Activated T-helper 1 cell treated with Interleukin-2 at 50 U/mL for 16 hours (primary cell): ENCODE results near the gene SFXN2.

Experiments
- DNase-seq: peaks from one replicate; pipeline ENCODE4 v3.0.0-alpha.2; 2020; ENCODE audit warnings: low read depth

SFXN2 gene

DNA sequence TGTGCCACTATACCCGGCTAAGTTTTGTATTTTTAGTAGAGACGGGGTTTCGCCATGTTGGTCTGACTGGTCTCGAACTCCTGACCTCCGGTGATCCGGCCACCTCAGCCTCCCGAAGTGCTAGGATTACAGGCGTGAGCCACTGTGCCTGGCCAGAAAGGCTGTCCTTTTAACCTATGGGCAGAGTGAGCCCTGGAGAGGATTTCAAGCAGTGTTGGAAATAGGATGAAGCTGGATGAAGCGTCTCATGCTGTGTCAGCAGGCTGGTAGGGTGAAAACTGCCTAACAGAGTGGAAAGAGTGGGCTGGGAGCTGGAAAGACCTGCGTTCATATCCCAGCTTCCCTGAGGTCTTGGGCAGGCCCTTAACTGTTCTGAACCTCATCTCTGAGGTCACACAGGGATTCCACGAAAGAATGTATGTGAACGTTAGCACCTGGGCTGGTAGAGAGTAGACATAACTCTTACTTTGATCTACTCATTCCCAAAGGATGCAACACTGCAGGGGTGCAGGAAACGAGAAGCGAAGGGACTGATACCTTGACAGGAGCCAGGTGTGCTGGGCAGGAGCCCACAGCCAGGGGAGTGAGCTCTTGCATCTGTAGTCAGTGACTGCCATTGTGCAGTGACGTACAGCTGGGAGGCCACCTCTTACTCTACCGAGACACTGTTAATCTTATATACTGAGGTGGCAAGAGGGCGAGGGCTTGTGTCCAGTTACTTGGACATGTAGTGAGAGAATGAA lies 63.4 kb downstream of the SFXN2 start:
- no peak for DNase-seq

DNA sequence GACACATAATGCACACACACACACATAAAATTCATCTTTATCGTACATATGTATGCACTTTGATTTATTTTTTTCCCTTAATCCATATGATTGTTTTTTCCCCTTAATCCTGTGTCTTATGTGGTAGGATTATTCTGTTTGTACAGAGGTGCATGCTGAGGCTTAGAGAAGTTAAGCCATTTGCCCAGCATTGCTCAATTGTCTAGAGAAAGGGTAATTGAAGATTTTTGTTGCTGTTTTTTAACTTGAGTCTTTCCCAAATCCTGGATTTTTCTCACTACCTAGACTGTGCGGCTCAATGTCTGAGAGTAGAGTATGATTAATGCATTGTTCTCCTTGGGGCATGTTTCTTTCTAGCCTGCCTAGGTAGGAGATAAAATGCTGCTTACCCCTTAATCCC lies 64.3 kb downstream of the SFXN2 start:
- no peak for DNase-seq

DNA sequence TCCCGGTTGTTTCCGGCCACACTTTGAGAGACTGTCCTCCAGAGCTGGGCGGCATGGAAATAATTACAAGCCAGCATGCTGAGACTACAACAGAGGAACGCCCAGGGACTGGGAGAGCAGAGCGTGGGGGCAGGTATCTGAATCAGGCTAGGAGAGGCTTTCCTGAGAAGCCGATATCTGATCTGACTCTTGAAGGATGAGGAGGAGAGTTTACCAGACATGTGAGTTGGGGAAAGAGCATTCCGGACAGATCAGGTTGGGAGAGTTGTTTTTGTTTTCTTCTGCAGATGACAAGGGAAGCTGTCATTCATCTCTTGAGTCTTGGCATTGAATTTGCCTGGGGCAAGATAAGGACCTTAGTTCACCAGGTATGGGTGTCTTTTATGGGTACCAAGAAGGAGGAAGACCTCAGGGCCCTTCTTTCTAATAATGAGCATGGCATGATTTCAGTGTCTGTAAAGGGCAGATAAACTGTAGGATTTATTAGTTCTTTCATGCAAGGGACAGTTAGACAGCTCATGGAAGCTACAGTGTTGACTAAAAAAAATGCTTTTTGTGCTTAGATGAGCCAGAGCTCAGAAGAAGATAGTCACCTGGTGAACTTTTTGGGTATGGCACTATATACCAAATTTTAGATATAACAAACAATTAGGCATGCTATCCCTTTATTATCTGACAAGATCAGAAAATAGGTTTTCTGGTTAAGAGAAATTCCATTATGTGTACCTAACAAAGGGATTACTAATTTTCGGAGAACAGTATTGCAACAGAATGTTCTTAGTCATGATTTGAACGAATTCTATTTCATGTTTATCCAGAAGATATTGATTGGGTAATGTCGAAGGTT lies 65.5 kb downstream of the SFXN2 start:
- DNase-seq = no peak

DNA sequence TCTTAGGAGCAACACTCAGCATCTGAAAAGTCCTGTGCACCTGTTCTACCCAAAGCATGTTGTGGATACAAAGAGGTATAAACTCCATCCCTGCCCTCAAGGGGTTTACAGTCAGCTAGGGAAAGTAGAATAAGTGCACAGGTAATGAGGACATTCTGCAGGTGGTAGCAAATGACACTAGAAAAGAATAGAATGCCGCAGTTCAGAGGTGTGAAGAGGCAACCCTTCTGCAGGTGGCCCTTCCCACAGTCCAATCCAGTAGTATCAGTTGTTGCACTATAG lies 66.0 kb downstream of the SFXN2 start:
- no peak for DNase-seq

DNA sequence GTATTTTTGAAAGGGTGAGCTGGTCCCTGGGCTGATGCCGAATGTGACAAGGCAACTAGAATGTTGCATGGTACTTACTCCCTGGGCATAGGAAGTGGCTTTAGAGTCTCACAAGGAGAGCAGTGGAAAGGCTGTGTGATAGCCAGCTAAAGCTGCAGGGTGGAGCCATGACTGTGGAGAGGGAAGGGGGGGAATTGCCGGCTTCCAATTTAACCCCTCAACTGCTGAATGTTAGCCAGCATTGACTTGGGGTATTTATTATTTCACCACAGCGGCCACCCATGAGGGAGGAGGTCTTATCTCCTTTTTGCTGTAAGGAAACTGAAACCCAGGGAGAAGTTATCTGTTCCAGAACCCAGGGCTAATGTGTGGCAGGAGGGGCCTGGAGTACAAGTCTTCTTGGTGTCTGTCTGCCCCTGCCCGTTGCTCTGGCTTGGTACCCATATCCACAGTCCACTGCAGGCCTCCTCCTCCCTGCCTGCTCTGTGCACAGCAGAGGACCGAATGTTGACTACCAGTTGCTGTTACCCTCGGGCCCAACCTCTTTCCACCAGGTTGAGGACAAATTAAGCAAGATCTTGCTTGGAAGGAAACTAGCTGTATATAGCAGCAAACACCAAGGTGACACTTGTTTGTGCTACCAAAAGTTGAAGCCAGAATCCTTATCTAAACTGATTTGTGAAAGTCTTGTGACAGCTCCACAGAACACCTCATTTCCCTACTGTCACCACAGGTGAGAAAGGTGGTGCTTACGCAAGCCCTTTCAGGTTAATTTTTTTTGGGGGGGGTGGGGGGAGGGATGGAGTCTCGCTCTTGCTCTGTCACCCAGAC lies 66.9 kb downstream of the SFXN2 start:
- DNase-seq = no peak

DNA sequence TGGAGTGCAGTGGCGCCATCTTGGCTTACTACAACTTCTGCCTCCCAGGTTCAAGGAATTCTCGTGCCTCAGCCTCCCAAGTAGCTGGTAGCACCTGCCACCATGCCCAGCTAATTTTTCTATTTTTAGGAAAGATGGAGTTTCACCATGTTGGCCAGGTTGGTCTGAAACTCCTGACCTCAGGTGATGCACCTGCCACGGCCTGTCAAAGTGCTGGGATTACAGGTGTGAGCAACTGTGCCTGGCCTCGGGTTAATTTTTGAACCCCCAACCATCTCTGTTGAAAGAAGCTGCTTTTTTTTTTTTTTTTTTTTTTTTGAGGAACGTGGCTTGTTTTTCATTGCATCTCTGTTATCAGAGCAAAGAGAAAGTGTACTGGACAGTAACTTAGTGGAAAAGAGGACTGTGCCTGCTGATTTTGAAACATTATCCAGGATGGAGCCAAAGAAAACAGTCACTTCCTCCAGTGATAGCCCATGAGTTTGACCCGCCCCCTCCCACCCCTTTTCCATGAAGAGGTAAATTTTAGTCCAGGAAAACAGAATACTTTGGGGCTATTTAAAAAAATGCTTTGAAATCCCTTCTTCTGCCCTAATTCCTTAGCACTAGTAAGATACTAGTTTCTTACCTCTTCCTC lies 67.6 kb downstream of the SFXN2 start:
- DNase-seq = no peak

DNA sequence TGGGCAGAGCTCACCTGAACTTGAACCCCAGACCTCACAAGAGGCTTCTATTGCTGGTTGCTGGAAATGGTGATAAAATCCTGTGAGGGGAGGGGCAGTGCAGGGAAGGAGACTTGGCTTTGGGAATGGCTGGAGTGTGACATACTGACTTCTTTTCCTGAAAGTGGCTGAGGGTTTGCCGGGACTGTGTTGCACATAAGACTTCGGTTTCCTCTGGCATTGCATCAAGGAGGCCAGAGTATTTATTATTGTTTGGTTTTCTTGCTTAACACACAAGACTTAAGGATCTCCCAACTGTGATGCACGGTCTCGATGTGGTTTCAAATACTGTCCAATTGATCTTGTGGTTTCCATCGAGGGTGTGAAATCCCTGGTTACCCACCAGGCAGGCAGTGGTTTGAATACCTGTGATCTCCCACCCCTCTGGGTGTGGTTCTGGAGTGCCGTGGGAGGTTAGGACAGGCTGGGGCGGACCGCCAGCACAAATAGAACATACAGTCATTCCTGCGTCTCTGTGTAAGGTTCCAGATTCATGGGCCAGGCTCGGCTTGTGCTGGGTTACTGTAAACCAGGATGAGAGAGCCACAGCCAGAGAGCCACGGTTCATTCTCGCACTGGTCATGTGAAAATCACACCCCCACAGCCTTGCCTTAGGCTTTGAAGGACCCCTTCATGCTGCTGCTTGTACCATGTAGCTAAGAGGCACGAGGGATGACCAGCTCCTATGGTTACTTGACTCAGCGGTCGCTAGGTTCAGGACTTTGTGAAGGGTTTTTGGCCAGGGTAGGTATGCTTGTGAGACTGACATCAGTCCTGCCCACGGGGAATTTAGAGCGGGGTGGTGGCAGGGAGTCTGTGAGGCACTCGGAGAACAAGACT lies 68.5 kb downstream of the SFXN2 start:
- DNase-seq = no peak

DNA sequence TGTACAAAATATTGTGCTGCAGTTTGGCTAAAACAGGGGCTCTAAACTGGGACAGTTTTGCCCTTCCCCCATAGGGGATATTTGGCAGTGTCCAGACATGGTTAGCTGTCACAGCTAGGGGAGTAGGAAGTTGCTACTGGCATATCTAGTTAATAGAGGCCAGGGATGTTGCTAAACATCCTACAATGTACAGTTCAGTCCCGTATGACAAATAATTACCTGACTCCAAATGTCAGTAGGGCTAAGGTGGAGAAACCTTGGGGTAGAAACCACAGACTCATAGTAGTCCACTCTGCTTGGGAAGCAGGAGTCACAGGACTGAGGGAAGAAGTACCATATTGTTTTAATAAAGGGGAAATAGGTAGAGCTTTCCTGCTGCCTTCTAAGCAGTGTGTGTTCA lies 69.1 kb downstream of the SFXN2 start:
- no peak for DNase-seq

DNA sequence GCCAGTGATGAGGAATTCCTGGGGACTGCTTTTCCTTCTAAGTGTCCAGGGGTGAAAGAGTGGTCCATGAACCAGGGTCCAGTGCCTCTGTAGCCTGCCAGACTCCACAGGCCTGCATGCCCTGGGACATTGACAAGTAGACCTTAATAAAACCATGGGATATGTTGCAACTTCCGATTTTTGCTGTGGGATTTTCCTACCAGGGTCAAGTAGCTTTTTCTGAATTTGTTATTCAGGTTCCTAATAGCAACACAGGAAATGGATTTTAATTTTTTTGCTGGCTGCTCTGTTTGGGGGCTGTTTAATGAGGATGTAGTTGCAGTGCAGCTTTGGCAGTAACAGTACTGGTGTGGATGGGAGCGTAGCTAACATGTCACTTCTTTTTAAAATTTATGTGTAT lies 71.4 kb downstream of the SFXN2 start:
- no peak for DNase-seq

DNA sequence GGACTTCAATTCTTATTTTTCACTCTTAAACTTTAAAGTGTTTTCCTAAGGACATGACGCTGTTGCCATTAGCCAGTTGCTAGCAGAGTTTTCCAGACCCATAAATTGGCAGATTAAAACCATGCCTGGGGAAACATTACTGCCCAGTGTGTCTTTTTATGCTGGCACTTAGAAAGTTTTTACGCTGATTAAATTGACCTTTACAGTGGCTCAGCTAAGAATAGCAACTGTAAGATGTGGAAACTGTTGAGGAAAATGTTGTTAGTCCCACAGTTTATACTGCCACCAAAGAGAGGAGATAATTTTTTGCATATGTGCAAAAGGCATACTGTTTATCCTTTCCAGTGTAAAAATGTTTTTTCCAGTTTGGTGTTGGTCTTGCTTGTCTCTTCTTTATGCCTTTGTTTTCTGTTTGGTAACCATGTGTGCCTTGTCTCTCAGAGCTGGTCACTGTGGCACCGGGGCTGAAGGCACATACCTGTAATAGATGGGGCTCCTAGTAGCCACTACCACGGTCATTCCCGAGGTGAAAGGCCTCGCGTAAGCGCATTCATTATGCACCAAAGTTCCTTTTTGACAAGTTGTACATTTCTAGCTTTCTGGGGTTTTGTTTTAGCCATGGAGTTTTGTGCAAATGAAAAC lies 77.4 kb downstream of the SFXN2 start:
- no peak for DNase-seq
